ENCODE results near the gene GSTM5. TPM values are rescaled to one million over a fixed set of nuclear protein-coding genes. Genes with fewer than 3 reads are reported as not detected.
"Not testable (repeated sequence)": the region's sequence is repeated elsewhere in the genome, so short reads cannot be mapped to it uniquely, and the experiment has no call there.

The GSTM5 gene
- total and polyA plus RNA-seq, 4 experiments from 2014 or later = not detected

DNA sequence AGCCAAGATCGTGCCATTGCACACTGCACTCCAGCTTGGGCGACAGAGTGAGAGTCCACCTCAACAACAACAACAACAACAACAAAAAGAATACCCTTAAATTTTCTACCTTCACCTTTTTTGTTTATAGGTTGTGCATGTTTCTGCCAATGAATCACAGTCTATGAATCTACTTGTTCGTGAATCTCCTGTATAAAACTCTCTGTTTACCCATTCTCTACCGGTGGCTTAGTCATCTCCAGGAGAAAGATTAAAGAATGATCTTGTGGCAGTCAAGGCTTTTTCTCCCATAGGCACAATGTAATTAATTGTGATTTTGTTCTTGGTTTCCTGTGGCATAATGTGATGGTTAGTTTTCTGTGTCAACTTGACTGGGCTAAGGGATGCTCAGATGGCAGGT is 14.2 kb upstream of the GSTM5 start:
- H3K27ac ChIP-seq (ENCODE audit: low read depth, low read length); H3K27me3 ChIP-seq (ENCODE audit: insufficient read depth, low read length); POLR2A ChIA-PET (ENCODE audit: partially characterized antibody); intact Hi-C loops (cut with micrococcal nuclease); H3K27me3 Mint-ChIP-seq; H3K4me1 Mint-ChIP-seq; DNase-seq; CTCF ChIA-PET (ENCODE audit: partially characterized antibody); H3K9me3 Mint-ChIP-seq; H3K4me3 Mint-ChIP-seq; H3K9me3 ChIP-seq (ENCODE audit: control insufficient read depth in 1 of 2, low read length in 2 of 2); H3K4me3 ChIP-seq (ENCODE audit: low read length in 2 of 2); H3K36me3 ChIP-seq (ENCODE audit: insufficient read depth, low read length); H3K4me1 ChIP-seq (ENCODE audit: insufficient read depth, low read length); H3K36me3 Mint-ChIP-seq: not testable (repeated sequence)
- H3K27ac Mint-ChIP-seq = peak overlapping the region in 1 of 7 donors; percentile 83

DNA sequence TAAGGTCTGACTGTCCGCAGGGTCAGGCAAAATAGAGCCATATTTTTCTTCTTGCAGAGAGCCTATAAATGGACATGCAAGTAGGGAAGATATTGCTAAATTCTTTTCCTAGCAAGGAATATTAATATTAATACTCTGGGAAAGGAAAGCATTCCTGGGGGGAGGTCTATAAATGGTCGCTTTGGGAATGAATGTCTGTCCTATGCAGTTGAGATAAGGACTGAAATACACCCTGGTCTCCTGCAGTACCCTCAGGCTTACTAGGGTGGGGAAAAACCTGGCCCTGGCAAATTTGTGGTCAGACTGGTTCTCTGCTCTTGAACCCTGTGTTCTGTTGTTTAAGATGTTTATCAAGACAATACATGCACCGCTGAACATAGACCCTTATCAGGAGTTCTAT is 9.1 kb upstream of the GSTM5 start:
- peaks cover under 1 to 22% (median 14%) of the 10 kb centered on the region in 8 donors for H3K9me3 Mint-ChIP-seq
- H3K4me3 ChIP-seq (ENCODE audit: low read length in 2 of 2); H3K27ac Mint-ChIP-seq; intact Hi-C loops (cut with micrococcal nuclease); H3K27ac ChIP-seq (ENCODE audit: low read depth, low read length); H3K27me3 ChIP-seq (ENCODE audit: insufficient read depth, low read length); CTCF ChIA-PET (ENCODE audit: partially characterized antibody); H3K27me3 Mint-ChIP-seq; H3K4me1 Mint-ChIP-seq; H3K4me1 ChIP-seq (ENCODE audit: insufficient read depth, low read length); H3K36me3 ChIP-seq (ENCODE audit: insufficient read depth, low read length); POLR2A ChIA-PET (ENCODE audit: partially characterized antibody); H3K4me3 Mint-ChIP-seq; H3K9me3 ChIP-seq (ENCODE audit: control insufficient read depth in 1 of 2, low read length in 2 of 2); DNase-seq: not testable (repeated sequence)
- H3K36me3 Mint-ChIP-seq = peaks cover 5 to 12% of the 10 kb centered on the region in 2 donors

DNA sequence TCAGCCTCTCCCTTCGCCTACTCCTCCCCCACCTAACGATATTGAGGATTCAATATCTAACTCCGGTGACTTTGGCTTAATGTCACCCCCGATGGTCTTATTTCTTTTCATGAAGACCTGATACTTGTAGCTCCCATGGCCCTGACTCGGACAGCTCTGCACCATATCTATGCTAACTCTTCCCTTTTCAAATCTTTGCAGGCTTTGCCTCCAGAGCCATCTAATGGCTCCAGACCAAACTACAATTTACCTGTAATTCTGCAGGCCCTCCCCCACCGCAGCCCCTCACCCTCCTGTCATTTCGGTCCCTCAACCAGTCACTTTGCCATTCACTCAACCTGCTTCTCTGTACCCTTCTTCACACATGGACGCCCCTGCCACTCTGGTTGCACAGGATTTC is 7.9 kb upstream of the GSTM5 start:
- Mint-ChIP-seq H3K27me3 (peaks cover 0 to 8% of the 10 kb centered on the region in 2 donors), H3K27ac (no peak overlapping the region), H3K4me3 (no peak overlapping the region), H3K4me1 (no peaks in the 10 kb centered on the region), H3K9me3 (peaks cover 5 to 34% (median 22%) of the 10 kb centered on the region in 8 donors), H3K36me3 (peaks cover 9 to 13% of the 10 kb centered on the region in 2 donors)
- CTCF ChIA-PET (ENCODE audit: partially characterized antibody) = no interaction called here
- no peak for DNase-seq
- intact Hi-C loops (cut with micrococcal nuclease) = no loop called here
- Histone ChIP-seq H3K9me3 (ENCODE audit: control insufficient read depth in 1 of 2, low read length in 2 of 2) (no peaks in the 10 kb centered on the region), H3K36me3 (ENCODE audit: insufficient read depth, low read length) (no peaks in the 10 kb centered on the region), H3K4me3 (ENCODE audit: low read length in 2 of 2) (no peak overlapping the region), H3K27ac (ENCODE audit: low read depth, low read length) (no peak overlapping the region), H3K27me3 (ENCODE audit: insufficient read depth, low read length) (no peaks in the 10 kb centered on the region), H3K4me1 (ENCODE audit: insufficient read depth, low read length) (no peaks in the 10 kb centered on the region)
- POLR2A ChIA-PET (ENCODE audit: partially characterized antibody) = no interaction called here

DNA sequence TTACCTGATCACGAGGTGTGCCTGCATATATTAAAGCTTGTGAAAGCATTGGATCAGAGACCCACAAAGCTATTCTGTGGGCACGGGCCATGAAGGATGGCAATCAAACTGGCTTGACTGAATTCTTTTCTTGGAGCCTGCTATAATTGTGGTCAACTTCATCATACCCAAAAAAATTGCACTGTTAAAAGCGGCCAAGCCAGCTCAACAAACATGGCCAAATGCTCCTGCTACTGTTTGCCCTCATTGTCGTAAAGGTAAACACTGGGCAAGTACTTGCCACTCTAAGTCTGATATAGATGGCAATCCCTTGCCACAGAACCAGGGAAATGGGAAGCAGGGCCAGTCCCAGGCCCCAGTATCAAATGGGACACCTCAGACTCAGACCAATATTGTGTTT is 6.6 kb upstream of the GSTM5 start:
- CTCF ChIA-PET (ENCODE audit: partially characterized antibody) = no interaction called here
- no peak for DNase-seq
- no peaks in the 10 kb centered on the region for H3K9me3 ChIP-seq (ENCODE audit: control insufficient read depth in 1 of 2, low read length in 2 of 2)
- H3K4me3 ChIP-seq (ENCODE audit: low read length in 2 of 2) = no peak overlapping the region
- H3K4me1 ChIP-seq (ENCODE audit: insufficient read depth, low read length) = no peaks in the 10 kb centered on the region
- POLR2A ChIA-PET (ENCODE audit: partially characterized antibody) = no interaction called here
- Mint-ChIP-seq H3K4me3 (no peak overlapping the region), H3K4me1 (no peaks in the 10 kb centered on the region), H3K36me3 (peaks cover 12 to 18% of the 10 kb centered on the region in 2 donors), H3K9me3 (peaks cover 5 to 46% (median 28%) of the 10 kb centered on the region in 8 donors), H3K27ac (no peak overlapping the region), H3K27me3 (peaks cover 0 to 8% of the 10 kb centered on the region in 2 donors)
- H3K27ac ChIP-seq (ENCODE audit: low read depth, low read length) = no peak overlapping the region
- H3K27me3 ChIP-seq (ENCODE audit: insufficient read depth, low read length) = no peaks in the 10 kb centered on the region
- H3K36me3 ChIP-seq (ENCODE audit: insufficient read depth, low read length) = no peaks in the 10 kb centered on the region
- intact Hi-C loops (cut with micrococcal nuclease) = no loop called here

DNA sequence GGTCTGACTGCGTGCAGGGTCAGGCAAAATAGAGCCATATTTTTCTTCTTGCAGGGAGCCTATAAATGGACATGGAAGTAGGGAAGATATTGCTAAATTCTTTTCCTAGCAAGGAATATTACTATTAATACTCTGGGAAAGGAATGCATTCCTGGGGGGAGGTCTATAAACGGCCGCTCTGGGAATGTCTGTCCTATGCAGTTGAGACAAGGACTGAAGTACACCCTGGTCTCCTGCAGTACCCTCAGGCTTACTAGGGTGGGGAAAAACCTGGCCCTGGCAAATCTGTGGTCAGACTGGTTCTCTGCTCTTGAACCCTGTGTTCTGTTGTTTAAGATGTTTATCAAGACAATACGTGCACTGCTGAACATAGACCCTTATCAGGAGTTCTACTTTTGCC is 3.1 kb upstream of the GSTM5 start:
- H3K9me3 ChIP-seq (ENCODE audit: control insufficient read depth in 1 of 2, low read length in 2 of 2); H3K4me1 Mint-ChIP-seq; POLR2A ChIA-PET (ENCODE audit: partially characterized antibody); intact Hi-C loops (cut with micrococcal nuclease); H3K36me3 ChIP-seq (ENCODE audit: insufficient read depth, low read length); DNase-seq; H3K4me3 ChIP-seq (ENCODE audit: low read length in 2 of 2); CTCF ChIA-PET (ENCODE audit: partially characterized antibody); H3K4me1 ChIP-seq (ENCODE audit: insufficient read depth, low read length); H3K27ac ChIP-seq (ENCODE audit: low read depth, low read length); H3K4me3 Mint-ChIP-seq; H3K27me3 ChIP-seq (ENCODE audit: insufficient read depth, low read length); H3K27ac Mint-ChIP-seq: not testable (repeated sequence)
- Mint-ChIP-seq H3K27me3 (peaks cover 6 to 12% of the 10 kb centered on the region in 2 donors), H3K36me3 (peaks cover 8 to 13% of the 10 kb centered on the region in 2 donors), H3K9me3 (peaks cover 5 to 38% (median 22%) of the 10 kb centered on the region in 8 donors)

DNA sequence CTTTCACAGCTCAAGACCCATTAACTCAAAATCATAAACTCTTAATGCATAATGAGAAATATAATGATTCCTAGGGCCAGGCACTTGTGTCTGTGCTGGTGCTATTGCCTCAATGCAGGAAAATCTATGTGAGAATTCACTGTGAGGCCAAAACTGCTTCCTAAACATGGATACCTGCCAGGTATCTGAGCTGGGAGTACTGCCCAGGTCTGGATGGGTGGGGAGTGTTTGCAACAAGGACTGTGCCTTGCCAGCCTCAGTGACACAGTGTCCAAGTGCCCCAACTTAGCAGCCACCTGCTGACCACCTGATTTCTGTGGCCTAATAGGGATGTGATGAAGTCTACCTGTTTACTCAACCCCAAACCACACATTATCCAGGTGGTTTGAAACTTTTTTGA is 2.2 kb upstream of the GSTM5 start:
- H3K27ac ChIP-seq (ENCODE audit: low read depth, low read length); H3K9me3 ChIP-seq (ENCODE audit: control insufficient read depth in 1 of 2, low read length in 2 of 2); H3K36me3 Mint-ChIP-seq; H3K4me1 Mint-ChIP-seq; H3K4me1 ChIP-seq (ENCODE audit: insufficient read depth, low read length); H3K4me3 Mint-ChIP-seq; H3K27me3 ChIP-seq (ENCODE audit: insufficient read depth, low read length); DNase-seq; intact Hi-C loops (cut with micrococcal nuclease); H3K4me3 ChIP-seq (ENCODE audit: low read length in 2 of 2); CTCF ChIA-PET (ENCODE audit: partially characterized antibody); H3K36me3 ChIP-seq (ENCODE audit: insufficient read depth, low read length); H3K27ac Mint-ChIP-seq; POLR2A ChIA-PET (ENCODE audit: partially characterized antibody): not testable (repeated sequence)
- Mint-ChIP-seq H3K27me3 (peaks cover 8 to 11% of the 10 kb centered on the region in 2 donors), H3K9me3 (peaks cover 5 to 30% (median 16%) of the 10 kb centered on the region in 8 donors)

DNA sequence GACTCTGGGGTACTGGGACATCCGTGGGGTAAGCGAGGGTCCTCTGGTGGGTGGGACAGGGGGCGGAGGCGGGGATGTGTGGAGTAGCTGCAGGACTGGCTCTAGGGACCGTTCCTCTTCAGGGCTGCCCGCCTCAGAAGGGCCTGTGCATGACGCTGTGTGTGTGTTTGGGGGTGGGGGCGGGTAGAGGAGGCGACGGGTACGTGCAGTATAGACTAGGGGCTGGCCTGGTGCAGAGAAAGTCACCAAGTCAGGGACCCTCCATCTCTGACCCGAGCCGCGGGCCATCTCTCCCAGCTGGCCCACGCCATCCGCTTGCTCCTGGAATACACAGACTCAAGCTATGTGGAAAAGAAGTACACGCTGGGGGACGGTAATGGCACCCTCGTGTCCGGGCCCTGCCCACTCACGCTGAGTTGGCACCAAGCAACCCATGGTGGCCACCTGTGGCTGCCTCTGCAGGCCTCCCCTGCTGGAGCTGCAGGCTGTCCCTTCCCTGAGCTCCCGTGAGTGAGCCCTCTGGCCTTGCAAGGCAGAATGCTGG is 342 bp downstream of the GSTM5 start:
- H3K4me3 Mint-ChIP-seq = peak overlapping the region in 1 of 8 donors; percentile 36
- no peak for DNase-seq
- H3K9me3 ChIP-seq (ENCODE audit: control insufficient read depth in 1 of 2, low read length in 2 of 2) = no peaks in the 10 kb centered on the region
- no peaks in the 10 kb centered on the region for H3K4me1 Mint-ChIP-seq
- no peak overlapping the region for H3K27ac ChIP-seq (ENCODE audit: low read depth, low read length)
- no peaks in the 10 kb centered on the region for H3K36me3 ChIP-seq (ENCODE audit: insufficient read depth, low read length)
- no peaks in the 10 kb centered on the region for H3K27me3 ChIP-seq (ENCODE audit: insufficient read depth, low read length)
- ChIA-PET POLR2A (ENCODE audit: partially characterized antibody) (no interaction called here), CTCF (ENCODE audit: partially characterized antibody) (no interaction called here)
- peaks cover 5 to 29% (median 16%) of the 10 kb centered on the region in 8 donors for H3K9me3 Mint-ChIP-seq
- H3K27me3 Mint-ChIP-seq = peaks cover 10 to 19% of the 10 kb centered on the region in 2 donors
- H3K27ac Mint-ChIP-seq = no peak overlapping the region
- no peaks in the 10 kb centered on the region for H3K4me1 ChIP-seq (ENCODE audit: insufficient read depth, low read length)
- H3K36me3 Mint-ChIP-seq = peaks cover 6 to 8% of the 10 kb centered on the region in 2 donors
- intact Hi-C loops (cut with micrococcal nuclease) = no loop called here
- H3K4me3 ChIP-seq (ENCODE audit: low read length in 2 of 2) = no peak overlapping the region

DNA sequence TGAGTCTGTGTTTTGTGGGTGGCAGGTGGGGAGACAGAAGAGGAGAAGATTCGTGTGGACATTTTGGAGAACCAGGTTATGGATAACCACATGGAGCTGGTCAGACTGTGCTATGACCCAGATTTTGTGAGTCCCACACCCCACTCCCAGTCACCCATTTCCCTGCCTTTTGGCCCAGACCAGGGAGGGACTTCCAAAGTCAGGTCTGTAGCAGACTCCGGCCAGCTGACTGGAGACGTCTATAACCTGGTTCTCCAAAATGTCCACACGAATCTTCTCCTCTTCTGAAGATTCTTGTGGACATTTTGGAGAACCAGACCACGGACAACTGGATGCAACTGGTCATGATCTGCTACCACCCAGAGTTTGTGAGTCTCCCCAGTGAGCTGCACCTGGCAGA is 1.6 kb downstream of the GSTM5 start:
- Histone ChIP-seq H3K4me3 (ENCODE audit: low read length in 2 of 2) (no peak overlapping the region), H3K27ac (ENCODE audit: low read depth, low read length) (no peak overlapping the region), H3K4me1 (ENCODE audit: insufficient read depth, low read length) (no peaks in the 10 kb centered on the region), H3K27me3 (ENCODE audit: insufficient read depth, low read length) (no peaks in the 10 kb centered on the region), H3K36me3 (ENCODE audit: insufficient read depth, low read length) (no peaks in the 10 kb centered on the region), H3K9me3 (ENCODE audit: control insufficient read depth in 1 of 2, low read length in 2 of 2) (no peaks in the 10 kb centered on the region)
- H3K36me3 Mint-ChIP-seq = peaks cover 3 to 6% of the 10 kb centered on the region in 2 donors
- intact Hi-C loops (cut with micrococcal nuclease) = no loop called here
- peaks cover 0 to 19% (median 10%) of the 10 kb centered on the region in 8 donors for H3K9me3 Mint-ChIP-seq
- DNase-seq = no peak
- H3K4me1 Mint-ChIP-seq = no peaks in the 10 kb centered on the region
- POLR2A ChIA-PET (ENCODE audit: partially characterized antibody) = no interaction called here
- H3K27ac Mint-ChIP-seq = no peak overlapping the region
- CTCF ChIA-PET (ENCODE audit: partially characterized antibody) = no interaction called here
- H3K4me3 Mint-ChIP-seq = no peak overlapping the region
- H3K27me3 Mint-ChIP-seq = peaks cover 10 to 21% of the 10 kb centered on the region in 2 donors
